ENCODE measurements around the gene ATPAF2.
"Not testable (repeated sequence)": the region's sequence is repeated elsewhere in the genome, so short reads cannot be mapped to it uniquely, and the experiment has no call there.

Gene ATPAF2

DNA sequence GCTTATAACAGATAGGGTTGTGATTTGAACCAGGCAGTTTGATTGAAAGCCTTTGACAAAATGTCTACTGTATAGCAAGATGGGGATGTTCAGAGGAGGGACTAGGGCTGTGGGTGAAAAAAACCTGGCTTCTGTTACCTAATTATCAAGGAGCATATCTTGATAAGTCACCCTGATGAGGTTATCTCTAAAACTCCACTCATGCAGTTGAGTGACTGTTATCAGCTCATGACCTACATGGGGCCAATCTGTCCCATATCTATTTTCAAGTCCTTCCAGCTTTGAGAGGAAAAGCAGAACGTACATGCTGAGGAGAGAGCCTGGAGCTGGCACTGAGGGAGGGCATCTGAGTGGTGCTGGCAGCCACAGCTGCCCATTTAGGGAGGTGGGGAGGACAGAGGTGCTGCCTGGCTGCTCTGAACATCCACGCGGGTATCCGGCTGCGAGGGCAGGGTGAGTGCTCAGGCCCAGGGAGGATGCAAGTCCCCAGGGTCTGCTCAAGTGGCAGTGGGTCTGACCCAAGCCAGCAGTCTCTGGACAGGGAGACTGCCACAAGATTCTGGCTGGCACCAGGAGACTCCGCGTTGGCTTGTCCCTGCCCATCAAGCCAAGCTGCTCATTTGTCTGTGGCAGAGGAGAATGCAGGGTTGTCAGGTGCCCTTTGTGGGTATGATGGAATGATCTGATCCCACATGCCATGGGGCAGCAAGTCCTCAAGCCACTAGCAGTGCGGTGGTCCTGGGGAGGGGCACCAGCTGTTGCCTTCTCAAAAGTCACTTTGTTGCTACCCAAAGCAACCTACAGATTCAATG is 29.2 kb downstream of the ATPAF2 start:
- no peak for DNase-seq (ENCODE audit: low read depth in 2 of 2)

DNA sequence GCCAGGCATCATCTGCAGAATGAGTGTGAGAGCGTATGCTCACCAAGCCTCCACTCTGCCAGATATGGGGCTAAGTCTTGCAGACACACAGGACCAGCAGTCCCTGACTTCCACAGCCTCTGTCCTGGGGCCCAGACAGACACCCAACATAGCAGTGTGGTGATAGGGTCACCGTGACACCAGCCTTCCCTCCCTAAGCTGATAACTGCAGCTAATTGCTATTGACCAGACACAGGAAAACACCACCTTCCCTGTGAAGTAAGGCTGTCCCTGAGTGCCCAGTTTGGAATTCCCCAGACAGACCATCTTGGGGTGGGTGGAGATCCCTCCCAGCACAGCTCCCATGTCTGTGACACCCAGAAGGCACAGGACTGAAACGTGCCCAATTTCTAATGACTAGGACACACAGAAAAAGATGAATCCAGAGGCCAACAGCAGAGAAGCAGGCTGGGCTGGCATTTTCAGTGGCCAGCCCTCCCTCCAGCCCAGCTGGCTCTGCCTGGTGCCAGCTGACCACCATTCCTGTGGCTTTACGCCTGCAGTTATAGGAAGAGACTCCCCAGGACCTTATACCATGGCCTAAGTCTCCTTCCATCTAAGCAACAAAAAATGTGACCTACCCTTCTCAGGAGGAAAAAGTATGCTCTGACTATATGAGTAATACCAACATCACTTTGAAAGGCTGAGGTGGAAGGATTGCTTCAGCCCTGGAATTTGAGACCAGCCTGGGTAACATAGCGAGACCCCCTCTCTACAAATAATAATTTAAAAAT is 30.3 kb downstream of the ATPAF2 start:
- DNase-seq (ENCODE audit: low read depth in 2 of 2), result no peak

DNA sequence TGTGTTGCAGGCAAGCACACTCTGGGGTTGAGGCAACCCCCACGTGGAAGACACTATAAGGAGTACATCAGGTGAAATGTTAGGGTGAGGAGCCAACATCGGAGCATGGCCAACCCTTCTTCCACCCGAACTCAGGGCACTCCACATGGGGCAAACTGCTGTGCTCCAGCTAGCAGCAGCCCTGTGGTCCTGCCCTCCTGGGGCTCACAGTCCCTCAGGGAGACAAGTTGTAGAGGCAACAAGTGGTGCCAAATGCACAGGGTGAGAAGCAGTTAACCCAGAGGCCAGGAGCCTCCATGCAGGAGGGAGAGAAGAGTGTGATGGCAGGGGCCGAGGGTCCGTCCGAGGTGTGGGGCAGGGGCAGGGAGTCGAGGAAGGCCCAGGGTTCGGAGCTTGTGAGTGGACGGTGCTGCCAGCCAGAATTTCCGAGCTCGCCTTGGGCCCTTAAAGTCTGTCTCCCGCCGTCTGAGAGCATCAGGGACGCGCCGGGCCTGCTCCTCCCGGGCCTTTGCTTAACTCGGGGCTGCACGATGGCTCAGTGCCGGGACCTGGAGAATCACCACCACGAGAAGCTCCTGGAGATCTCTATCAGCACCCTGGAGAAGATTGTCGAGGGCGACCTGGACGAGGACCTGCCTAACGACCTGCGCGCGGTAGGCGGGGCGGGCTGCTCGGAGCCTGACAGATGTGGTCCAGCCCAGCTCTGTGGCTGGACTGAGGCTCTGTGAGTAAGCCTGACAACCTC is 32.3 kb downstream of the ATPAF2 start:
- no peak for DNase-seq (ENCODE audit: low read depth in 2 of 2)

DNA sequence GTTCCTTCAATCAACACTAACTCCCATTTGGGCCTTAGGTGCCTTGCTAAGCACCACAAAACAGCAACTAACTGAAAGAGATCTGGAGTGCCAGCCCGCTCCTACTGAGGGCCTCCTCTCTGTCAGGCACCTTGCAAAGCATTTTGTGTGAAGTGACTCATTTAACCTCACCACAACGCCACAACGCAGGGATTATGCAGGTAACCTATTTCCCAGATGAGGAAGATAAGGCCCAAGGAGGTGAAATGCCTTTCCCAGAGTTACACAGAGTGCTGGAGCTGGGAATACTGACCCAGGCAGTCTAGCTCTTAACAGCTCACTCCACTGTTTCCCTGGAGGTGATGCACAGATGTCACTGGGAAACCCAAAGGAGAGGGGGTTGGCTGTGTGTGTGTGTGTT is 33.5 kb downstream of the ATPAF2 start:
- no peak for DNase-seq (ENCODE audit: low read depth in 2 of 2)

DNA sequence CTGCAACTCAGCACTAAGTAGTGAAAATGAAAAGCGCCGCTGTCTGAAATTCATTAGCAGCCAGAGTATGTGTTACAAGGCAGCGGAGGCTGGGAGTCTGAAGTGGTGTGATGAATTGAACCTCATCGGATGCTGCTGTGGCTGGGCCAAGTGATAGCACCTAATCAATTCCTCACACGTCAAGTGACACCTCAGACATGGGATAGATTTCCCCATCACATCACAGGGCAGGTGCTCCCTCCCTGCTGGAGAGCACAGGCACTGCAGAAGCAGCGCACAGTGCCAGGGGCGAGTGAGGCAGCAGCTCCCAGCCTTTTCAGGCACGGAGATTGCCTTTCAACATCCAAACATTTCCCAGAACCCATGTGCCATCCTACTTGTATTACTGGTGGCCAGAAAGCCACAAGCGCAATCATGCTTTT is 34.1 kb downstream of the ATPAF2 start:
- DNase-seq (ENCODE audit: low read depth in 2 of 2), result no peak

DNA sequence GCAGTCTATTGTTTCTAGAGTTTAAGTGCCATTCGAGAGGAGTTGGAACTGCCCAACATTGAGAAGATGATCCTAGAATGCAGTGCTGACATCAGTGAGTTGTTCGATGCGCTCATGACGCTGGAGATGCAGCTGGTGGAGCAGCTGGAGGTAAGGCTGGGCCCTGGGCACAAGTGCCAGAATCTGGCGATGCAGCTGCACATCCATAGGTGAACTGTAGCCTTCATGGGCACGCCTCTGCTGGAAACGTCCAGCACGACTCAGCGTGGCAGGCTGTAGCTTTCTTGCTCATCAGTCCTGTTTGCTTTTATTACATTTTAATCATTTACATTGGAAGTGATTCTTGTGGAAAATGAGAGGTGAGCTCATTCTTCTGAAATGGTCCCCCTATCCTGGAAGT is 34.6 kb downstream of the ATPAF2 start:
- DNase-seq (ENCODE audit: low read depth in 2 of 2), result no peak

DNA sequence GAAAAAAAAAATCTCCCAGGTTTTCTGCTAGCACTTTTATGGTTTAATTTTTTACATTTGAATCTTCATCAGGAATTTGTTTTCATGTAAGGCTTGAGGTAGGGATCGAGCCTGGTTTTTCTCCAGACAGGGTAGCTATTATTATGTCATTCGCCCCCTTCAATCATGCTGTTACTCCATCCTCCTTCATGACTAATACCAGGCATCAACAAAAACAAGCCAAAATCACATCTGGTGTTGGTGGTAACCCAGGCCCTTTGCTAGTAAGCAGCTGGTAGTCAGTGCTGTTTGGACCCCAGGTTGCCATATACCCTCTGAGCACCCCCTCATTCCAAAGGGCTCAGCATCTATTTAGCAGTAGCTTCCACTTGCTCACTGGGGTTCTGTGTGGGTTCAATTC is 36.8 kb downstream of the ATPAF2 start:
- DNase-seq (ENCODE audit: low read depth in 2 of 2), result no peak

DNA sequence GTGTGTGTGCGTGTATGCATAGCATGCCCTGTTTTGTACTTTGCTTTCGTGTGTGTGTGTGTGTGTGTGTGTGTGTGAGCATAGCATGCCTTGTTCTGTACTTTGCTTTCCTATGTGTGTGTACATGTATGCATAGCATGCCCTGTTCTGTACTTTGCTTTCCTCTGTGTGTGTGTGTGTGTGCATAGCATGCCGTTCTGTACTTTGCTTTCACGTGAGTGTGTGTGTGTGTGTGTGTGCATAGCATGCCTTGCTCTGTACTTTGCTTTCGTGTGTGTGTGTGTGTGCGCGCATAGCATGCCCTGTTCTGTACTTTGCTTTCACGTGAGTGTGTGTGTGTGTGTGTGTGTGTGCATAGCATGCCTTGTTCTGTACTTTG is 38.9 kb downstream of the ATPAF2 start:
- no peak for DNase-seq (ENCODE audit: low read depth in 2 of 2)

DNA sequence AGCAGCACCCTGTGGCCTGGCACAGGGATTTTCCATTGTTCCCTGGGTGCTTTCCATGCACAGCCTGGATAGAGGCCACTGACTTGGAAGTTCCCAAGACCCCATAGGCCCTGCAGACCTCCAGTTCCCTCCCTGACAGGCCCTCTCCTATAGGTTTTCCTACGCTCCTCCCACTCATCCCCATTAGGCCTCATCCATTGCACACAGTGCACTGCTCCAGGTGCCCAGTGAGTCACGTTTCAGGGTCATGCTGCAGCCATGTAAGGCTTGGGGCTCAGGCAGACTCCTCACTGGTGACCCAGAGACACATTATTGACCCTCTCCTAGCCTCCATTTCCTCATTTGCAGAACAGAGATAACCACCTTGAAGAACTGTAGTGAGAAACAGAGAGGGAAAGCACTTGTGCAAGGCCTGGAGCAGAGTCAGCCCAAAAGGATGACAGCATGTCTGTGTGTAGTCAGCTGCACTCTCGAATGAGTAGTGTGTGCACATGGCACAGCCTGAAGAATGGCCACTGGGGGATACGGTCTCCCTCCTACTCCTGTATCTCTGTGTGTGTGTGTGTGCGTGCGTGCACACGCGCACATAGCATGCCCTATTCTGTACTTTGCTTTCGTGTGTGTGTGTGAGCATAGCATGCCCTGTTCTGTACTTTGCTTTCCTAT is 39.5 kb downstream of the ATPAF2 start:
- no peak for DNase-seq (ENCODE audit: low read depth in 2 of 2)

DNA sequence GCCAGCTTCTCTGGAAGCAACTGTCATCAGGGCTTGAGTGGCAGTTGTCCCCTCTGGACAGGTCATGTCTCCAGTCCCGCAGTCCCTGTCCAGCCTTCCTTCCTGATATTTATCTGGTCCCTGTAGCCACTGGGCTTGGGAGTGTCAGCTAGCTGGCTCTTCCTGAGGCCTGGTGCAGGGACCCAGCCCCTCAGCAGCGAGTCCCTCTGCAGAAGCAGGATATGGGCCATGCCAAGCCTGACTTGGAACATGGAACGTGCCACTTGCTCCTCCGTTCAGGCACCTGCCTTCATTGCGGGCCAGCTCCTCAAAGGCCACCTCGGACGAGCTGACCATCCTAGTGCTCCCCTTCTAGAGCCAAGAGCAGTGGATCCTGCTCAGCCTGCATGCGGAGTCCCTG is 40.0 kb downstream of the ATPAF2 start:
- DNase-seq (ENCODE audit: low read depth in 2 of 2), result no peak

DNA sequence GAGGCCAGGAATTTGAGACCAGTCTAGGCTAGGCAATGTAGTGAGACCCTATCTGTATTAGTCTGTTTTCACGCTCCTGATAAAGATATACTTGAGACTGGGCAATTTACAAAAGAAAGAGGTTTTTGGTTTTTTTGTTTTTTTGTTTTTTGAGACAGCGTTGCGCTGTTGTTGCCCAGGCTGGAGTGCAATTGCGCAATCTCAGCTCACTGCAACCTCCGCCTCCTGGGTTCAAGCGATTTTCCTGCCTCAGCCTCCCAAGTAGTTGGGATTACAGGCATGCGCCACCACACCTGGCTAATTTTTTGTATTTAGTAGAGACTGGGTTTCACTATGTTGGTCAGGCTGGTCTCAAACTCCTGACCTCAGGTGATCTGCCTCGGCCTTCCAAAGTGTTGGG is 43.1 kb downstream of the ATPAF2 start:
- not testable (repeated sequence) for DNase-seq (ENCODE audit: low read depth in 2 of 2)

DNA sequence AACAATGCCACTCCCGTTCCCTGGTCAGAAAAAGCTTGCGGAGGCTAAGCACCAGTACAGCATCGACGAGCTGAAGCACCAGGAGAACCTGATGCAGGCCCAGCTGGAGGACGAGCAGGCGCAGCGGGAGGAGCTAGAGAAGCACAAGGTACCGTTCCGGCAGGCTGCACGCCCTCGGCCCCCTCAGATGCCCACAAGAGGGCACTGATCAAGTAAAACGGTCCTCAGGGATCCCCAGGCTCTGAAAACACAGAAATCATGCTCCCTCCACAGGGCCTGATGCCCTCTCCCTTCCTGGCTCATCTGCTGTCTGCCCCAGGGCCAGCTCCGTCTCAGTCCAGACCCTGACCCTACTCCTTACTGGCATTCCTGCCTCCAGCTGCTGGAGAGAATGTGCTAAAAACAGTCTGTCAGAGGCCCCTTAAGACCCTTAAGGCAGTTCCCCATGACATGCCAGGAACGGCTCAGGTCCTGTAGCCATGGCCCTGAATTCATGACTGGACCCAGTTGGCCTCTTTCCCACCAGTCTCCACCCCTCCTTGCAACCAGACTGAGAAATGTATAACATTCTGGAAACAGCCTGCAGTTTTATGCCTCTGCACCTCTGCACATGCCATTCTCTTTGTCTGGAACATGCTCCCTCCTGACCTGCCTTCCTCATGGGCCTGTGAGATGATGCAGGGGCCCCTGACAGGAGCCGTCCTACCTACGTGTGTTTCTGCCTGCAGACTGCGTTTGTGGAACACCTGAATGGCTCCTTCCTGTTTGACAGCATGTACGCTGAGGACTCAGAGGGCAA is 44.5 kb downstream of the ATPAF2 start:
- DNase-seq (ENCODE audit: low read depth in 2 of 2), result no peak

DNA sequence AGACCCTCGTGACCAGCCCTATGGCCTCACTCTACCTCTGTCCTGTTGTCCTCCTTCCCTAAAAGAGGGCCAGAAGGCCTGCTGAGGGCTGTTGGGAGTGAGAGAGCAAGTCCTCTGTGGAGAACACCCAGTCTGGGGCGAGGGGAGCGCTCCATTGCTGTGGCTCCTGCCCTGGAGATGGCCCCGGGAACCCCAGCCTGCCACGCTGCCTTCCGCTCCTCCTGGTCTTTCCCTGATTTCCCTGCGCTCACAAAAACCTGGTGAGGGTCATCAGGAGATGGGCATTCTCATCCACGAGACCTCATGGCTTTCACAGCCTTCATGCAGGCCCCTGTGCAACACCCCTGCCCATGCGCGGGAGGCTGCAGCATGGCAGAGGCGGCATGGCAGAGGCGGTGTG is 45.1 kb downstream of the ATPAF2 start:
- no peak for DNase-seq (ENCODE audit: low read depth in 2 of 2)

DNA sequence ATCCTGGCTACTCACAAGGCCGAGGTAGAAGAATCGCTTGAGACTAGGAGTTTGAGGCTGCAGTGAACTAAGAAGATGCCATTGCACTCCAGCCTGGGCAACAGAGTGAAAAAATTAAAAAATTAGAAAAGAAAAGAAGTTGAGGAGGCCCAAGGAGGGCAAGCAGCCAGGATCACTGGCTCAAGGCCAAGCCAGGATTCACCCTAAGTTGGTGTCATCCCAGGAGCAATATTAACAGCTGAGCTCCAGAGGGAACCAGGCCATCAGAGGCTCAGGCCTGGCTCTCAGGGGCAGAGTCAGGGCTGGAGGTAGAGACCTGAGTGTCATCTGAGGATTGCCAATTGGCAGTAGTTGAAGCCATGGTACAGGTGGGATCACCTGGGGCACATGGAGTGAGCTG is 45.6 kb downstream of the ATPAF2 start:
- no peak for DNase-seq (ENCODE audit: low read depth in 2 of 2)

DNA sequence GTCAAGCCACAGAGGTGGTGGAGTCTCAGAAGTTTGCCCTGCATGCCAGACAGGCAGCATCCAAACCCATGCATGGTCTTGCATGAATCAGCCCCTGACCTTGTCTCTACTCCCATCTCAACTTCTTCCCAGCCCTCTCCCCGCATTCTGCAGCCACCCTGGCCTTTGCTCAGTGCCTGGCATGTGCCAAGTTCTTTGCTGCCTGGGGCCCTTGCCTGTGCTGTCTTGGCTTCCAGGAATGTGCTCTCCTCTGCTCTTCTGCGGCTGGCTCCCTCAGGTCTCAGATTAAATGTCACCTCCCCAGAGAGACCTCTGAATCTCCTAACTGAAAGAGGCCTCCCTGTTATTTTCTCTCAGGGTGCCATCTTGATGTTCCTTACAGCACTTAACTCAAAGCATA is 48.7 kb downstream of the ATPAF2 start:
- no peak for DNase-seq (ENCODE audit: low read depth in 2 of 2)

DNA sequence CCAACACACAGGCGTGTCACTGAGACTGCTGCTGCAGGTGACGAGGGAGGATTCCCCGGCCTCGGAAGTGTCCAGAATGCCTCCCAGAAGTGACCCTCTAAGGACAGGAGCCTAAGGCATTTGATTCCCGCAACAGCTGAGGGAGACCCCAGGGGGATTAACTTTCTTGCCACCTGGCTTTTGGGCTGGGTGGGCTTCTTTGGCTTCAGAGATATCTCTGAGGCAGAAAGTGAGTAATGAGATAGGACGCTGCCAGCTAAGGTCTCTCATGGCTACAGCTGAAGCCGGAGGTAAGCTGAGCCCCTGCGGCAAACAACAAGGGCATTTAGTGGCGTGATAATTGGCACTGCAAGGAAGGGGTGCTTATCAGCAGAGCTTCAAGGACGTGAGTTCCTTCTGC is 49.4 kb downstream of the ATPAF2 start:
- DNase-seq (ENCODE audit: low read depth in 2 of 2), result no peak

DNA sequence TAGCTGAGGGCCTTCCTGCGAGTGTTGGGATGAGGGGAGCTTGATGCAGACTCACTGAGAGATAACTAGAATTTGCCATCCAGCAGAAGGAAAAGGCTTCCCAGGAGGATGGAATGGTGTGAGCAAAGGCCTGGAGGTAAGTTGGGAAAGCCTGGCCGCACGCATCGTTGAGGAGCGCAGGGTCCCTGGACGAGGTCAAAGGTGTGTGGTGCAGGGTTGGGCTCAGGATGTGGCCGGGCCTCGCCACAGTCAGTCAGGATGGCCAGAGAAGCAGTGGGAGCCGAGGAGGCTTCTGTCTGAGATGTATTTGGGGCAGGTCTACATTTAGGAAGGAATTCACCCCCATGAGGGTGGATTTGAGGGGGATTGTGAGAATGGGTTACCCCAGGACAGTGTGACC is 49.9 kb downstream of the ATPAF2 start:
- no peak for DNase-seq (ENCODE audit: low read depth in 2 of 2)

DNA sequence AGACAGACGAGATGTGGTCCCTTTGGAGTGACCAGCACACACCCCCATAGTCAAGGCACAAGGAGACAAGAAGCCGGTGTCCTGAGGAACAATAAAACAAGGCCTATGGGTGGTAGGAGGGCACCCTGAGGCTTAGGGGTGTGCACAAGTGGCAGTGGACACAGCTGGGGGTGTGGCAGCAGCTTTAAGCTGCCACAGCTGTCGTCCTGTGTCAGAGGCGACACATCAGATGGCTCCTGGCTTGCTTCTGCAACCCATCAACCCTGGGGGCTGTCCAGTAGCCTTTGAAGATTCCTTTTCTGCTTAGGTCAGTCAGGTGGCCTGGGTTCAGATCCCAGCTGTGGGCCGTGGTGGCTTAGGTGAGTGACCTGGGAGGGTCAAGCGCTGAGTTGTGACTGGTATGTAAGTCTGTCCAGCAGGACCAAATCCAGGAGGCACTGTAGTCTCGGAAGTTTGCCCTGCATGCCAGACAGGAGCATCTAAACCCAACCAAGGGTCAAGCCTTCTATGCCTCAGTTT is 50.5 kb downstream of the ATPAF2 start:
- DNase-seq (ENCODE audit: low read depth in 2 of 2), result no peak

DNA sequence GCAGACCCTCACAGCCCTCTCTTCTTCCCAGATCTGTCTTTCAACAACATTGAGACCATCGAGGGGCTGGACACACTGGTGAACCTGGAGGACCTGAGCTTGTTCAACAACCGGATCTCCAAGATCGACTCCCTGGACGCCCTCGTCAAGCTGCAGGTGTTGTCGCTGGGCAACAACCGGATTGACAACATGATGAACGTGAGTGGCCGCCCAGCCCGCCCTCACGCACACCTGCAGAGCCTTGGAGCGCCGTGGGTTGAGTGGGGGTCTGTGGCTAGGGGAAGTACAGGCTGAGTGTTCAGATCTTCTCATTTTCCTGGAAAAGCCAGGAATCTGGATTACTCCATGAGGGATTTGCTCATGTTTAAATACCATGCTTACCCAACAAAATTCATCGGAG is 51.1 kb downstream of the ATPAF2 start:
- DNase-seq (ENCODE audit: low read depth in 2 of 2), result no peak

DNA sequence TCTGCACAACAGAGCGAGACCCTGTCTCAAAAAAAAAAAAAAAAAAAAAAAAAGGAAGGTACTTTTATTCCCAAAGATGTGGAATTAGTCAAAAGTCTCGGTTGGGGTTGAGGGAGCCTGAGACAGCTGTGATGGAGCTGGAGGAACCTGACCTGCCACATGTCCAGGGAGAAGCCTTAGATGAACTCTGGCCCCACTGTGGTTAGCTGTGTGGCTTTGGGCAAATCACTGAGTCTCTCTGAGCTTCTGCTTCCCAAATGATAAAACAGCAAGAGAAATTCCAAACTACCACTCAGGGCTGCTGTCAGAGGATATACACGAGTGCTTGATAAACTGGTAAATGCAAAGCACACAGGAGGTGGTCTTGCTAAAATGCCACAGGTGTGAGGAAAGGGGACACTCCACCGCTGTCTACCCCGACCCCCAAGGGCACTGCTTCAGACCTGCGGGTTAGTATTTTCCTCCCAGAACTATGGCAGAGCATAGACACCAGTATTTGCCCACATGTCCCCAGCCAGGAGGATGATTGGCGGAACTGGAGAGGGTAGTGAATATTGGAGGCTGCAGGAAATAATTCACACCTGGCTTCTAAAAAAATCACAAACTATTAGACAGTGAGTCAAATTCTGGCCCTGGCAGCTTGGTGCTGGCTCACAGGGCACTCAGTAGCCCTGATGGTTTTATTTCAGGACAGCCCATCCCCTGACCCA is 51.6 kb downstream of the ATPAF2 start:
- no peak for DNase-seq (ENCODE audit: low read depth in 2 of 2)

Measured in activated CD8-positive, alpha-beta memory T cell treated with anti-CD3 and anti-CD28 coated beads for 4 hours (primary cell).